Measurements from ENCODE around the gene TCF7. TPM values are rescaled to one million over a fixed set of nuclear protein-coding genes. Genes with fewer than 3 reads are reported as not detected.
A peak's percentile ranks its signal among the peaks of the same experiment; 100 is the strongest.

TCF7 gene
- total RNA-seq, 4 donors from 2014 or later = 1.0 to 4.3 (median 2.4) TPM; not detected in 1

DNA sequence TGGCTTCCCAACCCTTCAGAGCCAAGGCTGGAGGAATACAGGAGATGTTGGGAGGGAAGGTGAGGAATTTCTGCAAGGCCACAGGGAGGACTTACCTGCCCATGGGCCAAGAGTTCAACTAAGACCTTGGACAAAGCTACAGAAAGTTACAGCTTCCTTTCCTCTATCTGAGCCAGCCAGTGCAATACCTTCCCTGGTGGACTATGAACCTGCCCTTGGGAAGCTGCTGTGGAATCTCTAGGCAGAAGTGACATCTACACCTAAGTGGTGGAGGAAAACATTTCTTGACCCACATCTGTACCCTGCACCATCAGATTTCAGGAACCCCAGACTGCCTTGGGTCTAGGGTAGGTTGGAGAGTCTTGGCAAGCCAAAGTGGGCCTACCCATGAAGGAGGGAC, 69.0 kb downstream of the TCF7 start:
- Histone ChIP-seq H3K36me3 (no peaks in the 10 kb centered on the region), H3K27ac (no peak overlapping the region), H3K4me1 (no peaks in the 10 kb centered on the region), H3K9me3 (no peaks in the 10 kb centered on the region), H3K4me3 (no peak overlapping the region), H3K27me3 (no peaks in the 10 kb centered on the region)
- DNase-seq = no peak
- TF ChIP-seq POLR2A (IDR thresholded peaks at IDR 0.05) = no peak
- TF ChIP-seq, protein P1, sequence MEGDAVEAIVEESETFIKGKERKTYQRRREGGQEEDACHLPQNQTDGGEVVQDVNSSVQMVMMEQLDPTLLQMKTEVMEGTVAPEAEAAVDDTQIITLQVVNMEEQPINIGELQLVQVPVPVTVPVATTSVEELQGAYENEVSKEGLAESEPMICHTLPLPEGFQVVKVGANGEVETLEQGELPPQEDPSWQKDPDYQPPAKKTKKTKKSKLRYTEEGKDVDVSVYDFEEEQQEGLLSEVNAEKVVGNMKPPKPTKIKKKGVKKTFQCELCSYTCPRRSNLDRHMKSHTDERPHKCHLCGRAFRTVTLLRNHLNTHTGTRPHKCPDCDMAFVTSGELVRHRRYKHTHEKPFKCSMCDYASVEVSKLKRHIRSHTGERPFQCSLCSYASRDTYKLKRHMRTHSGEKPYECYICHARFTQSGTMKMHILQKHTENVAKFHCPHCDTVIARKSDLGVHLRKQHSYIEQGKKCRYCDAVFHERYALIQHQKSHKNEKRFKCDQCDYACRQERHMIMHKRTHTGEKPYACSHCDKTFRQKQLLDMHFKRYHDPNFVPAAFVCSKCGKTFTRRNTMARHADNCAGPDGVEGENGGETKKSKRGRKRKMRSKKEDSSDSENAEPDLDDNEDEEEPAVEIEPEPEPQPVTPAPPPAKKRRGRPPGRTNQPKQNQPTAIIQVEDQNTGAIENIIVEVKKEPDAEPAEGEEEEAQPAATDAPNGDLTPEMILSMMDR (IDR thresholded peaks at IDR 0.05) = no peak
- intact Hi-C loops (cut with DNase I; ENCODE audit: low total_unique reads) = loop anchor here (5.0 kb wide), 1 partner anchor 109 kb away; no protein-coding TSS in a partner anchor

DNA sequence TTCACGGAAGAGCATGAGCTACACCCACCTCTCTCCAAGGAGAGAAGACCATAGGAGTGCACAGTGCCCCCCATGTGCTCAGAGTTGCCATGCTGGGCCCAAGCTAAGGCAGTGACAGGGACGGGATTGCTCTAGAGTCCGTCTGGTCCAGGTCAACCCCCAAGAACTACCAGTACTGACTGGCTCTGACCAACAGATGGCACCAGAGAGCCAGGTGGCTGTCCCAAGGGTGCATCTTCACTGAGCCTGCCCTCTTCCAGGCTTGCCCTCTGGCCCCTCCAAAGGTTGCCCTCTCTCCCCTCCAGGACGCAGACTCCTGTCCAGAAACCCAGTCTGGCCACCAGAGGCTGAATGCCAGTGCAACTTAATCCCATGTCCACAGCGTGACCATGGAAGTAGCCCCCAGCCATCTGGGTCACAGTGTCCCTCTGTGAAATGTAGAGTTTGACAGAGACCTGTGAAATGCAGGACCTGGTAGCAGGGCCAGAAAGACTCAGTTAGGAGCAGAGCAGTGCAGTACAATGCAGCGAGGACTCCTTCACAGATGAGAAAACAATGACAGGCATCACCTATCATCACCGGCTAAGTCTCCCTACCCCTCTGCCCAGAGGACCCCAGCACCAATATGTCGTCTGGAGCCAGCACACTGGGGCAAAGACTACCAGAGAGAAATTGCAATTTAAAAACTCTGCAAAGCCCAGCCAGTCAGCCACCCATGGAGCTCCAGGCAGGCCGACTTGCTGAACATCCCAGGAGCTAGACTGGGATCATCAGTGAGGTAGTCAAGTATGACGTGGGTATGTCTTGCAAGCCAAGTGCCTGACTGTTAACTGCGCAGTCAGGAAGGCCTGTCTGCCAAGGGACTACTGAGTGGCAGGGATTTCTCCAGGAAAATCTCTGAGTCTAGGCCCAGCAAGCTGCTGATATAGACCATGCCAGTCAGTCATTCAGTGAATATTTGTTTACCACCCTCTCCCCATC, 70.0 kb downstream of the TCF7 start:
- Histone ChIP-seq H3K4me1 (no peaks in the 10 kb centered on the region), H3K27me3 (no peaks in the 10 kb centered on the region), H3K9me3 (no peaks in the 10 kb centered on the region), H3K4me3 (no peak overlapping the region), H3K36me3 (no peaks in the 10 kb centered on the region), H3K27ac (no peak overlapping the region)
- no peak for TF ChIP-seq POLR2A (IDR thresholded peaks at IDR 0.05)
- TF ChIP-seq, protein P1 (IDR thresholded peaks at IDR 0.05) = peak; percentile 85 to 93 (median 89)
- intact Hi-C loops (cut with DNase I; ENCODE audit: low total_unique reads) = loop anchor here (5.0 kb wide), 1 partner anchor 108 kb away; no protein-coding TSS in a partner anchor
- DNase-seq = peak; percentile 63 to 66

DNA sequence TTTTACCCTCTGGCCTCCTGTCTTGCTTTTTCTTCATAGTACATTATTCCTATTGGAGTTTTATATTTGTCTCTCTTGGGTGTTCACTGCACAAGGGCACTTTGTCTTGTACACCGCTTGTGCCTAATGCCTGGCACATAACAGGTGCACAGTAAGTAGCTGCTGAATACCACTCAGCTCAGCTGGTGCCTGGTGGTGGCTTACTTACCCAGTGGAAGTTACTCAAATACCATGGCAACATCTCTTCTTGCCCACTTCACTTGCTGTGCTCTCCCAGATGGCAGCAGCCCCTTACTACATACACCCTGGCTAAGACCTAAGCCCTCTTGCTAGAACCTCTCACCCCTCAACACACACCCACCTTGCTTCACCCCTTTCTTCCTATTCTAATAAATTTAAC, 73.6 kb downstream of the TCF7 start:
- H3K4me1 ChIP-seq = no peaks in the 10 kb centered on the region
- H3K36me3 ChIP-seq = no peaks in the 10 kb centered on the region
- intact Hi-C loops (cut with DNase I; ENCODE audit: low total_unique reads) = no loop called here
- H3K9me3 ChIP-seq = no peaks in the 10 kb centered on the region
- H3K4me3 ChIP-seq = no peak overlapping the region
- TF ChIP-seq, protein P1 (IDR thresholded peaks at IDR 0.05) = no peak
- no peak for TF ChIP-seq POLR2A (IDR thresholded peaks at IDR 0.05)
- no peak overlapping the region for H3K27ac ChIP-seq
- no peak for DNase-seq
- no peaks in the 10 kb centered on the region for H3K27me3 ChIP-seq

DNA sequence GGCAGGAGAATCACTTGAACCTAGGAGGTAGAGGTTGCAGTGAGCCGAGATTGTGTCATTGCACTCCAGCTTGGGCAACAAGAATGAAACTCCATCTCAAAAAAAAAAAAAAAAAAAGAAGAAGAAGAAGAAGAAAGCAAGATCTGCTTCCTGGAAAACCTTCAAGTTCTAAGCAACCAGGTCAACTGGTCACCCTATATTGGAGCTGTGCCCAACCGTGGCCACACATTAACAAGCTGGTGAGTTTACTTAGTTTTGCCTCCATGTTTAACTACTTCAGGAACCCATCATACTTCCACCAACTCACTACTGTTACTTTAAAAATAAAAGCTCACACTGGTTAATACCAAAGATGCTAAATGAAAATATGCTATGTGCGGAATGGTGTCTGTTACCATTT, 74.5 kb downstream of the TCF7 start:
- Histone ChIP-seq H3K4me3 (no peak overlapping the region), H3K27me3 (no peaks in the 10 kb centered on the region), H3K9me3 (no peaks in the 10 kb centered on the region), H3K36me3 (no peaks in the 10 kb centered on the region), H3K27ac (no peak overlapping the region), H3K4me1 (no peaks in the 10 kb centered on the region)
- intact Hi-C loops (cut with DNase I; ENCODE audit: low total_unique reads) = no loop called here
- DNase-seq = no peak
- no peak for TF ChIP-seq POLR2A (IDR thresholded peaks at IDR 0.05)
- TF ChIP-seq, protein P1 (IDR thresholded peaks at IDR 0.05) = no peak

DNA sequence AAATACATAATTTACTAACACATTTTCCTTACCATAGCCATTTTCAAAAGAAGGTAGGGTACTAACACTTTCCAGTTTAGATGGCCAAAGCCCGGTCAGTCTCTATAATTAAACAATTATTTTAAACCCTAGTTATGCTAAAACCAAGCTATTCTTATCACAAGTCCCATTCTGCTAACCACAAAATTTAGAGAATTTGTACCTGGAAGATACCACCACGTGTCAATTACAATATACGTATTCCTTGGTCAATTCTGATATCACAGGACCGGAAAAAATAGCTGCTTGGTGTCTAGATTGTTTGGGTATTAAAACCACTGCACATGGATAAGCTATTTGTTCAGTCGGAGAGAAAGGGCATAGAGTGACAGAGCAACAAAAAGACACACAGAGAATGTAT, 81.2 kb downstream of the TCF7 start:
- Histone ChIP-seq H3K27ac (no peak overlapping the region), H3K9me3 (no peaks in the 10 kb centered on the region), H3K36me3 (no peaks in the 10 kb centered on the region), H3K4me1 (no peaks in the 10 kb centered on the region), H3K4me3 (no peak overlapping the region), H3K27me3 (no peaks in the 10 kb centered on the region)
- TF ChIP-seq POLR2A (IDR thresholded peaks at IDR 0.05) = no peak
- TF ChIP-seq, protein P1 (IDR thresholded peaks at IDR 0.05) = no peak
- DNase-seq = no peak
- intact Hi-C loops (cut with DNase I; ENCODE audit: low total_unique reads) = no loop called here

All from uterus (tissue), 4 donors.